GM12878 (cell line): Measurements from ENCODE around the gene SOBP.
"Not testable (repeated sequence)": the region's sequence is repeated elsewhere in the genome, so short reads cannot be mapped to it uniquely, and the experiment has no call there.

Experiments
- IKZF1 ChIP-seq: fragments of 450-650 bp; conservative IDR thresholded peaks from 2 replicates; pipeline ENCODE4 v1.6.1; 2017; ENCODE audit warnings: antibody characterized with exemption, mild to moderate bottlenecking
- SP1 ChIP-seq: IDR thresholded peaks from one replicate; pipeline ENCODE4 v1.6.1; 2011; ENCODE audit warnings: low read depth, low read length

GRCh38 chr6:107475360-107475759 lies 14.6 kb upstream of the SOBP start:
- not testable (repeated sequence) for TF ChIP-seq IKZF1, SP1
